Measurements from ENCODE around the gene WDR37.

WDR37 gene

DNA sequence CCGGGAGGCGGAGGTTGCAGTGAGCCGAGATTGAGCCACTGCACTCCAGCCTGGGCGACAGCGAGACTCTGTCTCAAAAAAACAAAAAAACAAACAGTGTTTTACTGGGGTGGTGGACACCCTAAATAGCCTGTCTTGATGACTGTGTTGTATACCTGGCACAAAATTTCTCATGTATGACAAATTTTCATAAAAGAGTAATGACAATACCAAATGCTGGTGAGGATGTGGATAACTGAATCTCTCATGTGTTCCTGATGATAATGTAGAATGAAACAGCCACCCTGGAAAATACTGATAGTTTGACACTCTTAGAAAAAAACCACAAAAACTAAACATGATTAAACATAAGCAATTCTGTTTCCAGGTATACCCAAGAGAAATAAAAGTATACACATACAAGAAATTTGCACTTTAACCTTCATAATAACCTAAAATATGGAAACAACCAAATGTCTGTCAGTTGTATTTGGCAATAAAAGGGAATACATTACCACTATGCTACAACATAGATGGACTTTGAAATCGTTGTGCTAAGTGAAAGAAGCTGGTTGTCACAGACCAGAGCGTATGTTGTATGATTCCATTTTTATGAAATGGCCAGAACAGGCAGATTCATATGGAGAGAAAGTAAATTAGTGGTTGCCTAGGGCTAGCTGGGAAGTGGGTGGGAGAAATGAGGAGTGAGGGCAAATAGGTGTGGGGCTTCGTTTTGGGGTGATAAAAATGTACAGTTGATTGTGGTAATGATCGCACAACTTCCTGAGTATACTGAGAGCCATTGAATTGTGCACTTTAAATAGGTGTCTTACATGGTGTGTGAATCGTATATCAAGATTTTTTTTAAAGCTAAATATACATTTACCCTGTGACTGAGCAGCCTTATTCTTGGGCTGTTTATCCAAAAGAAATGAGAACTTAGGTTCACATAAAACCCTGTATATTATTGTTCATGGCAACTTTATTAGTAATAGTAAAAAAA lies 12.5 kb downstream of the WDR37 start:
- TF ChIP-seq POLR2A (IDR thresholded peaks at IDR 0.05; ENCODE audit: low read length) (no peak), GATA1 (IDR thresholded peaks at IDR 0.05; ENCODE audit: low read depth, low read length) (no peak)
- DNase-seq, result no peak

DNA sequence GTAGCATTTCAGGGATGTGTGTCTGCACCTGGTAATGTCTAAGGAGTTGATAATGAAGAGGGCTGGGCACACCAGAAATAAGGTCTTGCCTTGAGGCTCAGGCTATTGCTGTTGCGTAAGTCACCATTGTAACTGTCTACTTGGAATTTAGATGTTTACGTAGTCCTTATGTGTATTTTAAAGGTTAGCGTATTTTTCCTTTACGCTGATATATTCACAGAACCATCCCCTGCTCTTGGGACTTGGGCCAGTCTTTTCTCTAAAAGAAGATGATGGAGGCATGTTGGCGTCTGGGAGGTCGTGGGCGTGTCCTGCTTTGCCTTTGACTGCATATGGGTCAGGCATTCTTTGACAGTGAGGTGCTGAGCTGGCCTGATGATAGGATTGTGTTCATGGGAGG lies 14.7 kb downstream of the WDR37 start:
- no peak for TF ChIP-seq GATA1 (IDR thresholded peaks at IDR 0.05; ENCODE audit: low read depth, low read length)
- no peak for TF ChIP-seq POLR2A (IDR thresholded peaks at IDR 0.05; ENCODE audit: low read length)
- no peak for DNase-seq

DNA sequence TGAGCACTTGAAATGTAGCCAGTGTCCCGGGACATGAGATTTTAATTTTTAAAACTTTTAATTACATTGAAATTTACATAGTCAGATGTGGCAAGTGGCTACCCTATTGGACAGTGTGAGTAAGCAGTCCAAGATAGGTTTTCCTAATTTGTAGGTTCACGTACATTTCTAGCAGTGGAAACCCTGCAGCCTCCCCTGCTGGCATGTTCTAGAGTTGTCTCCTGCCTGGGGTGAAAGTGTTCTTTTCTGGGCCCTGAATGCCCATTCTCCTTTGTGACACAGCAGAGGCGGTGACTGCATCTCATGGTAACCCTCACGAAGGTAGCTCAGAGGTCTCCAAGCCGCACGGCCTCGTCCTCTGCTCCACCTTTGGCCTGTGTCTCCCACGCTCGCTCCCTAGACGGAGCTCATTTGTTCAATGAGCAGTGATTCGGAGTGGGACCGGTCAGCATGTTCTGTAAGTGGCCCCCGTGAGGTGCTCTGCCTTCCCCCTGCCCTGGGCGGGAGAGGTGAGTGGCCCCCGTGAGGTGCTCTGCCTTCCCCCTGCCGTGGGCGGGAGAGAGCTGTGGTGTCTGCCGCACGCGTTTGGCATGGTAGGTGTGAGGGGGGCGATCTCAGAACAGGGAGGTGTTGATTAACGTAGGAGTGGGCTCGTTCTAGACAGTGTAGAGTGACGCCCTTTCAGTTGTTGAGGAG lies 18.0 kb downstream of the WDR37 start:
- no peak for TF ChIP-seq GATA1 (IDR thresholded peaks at IDR 0.05; ENCODE audit: low read depth, low read length)
- TF ChIP-seq POLR2A (IDR thresholded peaks at IDR 0.05; ENCODE audit: low read length), result no peak
- peak in 1 of 2 experiments; percentile 8 for DNase-seq

DNA sequence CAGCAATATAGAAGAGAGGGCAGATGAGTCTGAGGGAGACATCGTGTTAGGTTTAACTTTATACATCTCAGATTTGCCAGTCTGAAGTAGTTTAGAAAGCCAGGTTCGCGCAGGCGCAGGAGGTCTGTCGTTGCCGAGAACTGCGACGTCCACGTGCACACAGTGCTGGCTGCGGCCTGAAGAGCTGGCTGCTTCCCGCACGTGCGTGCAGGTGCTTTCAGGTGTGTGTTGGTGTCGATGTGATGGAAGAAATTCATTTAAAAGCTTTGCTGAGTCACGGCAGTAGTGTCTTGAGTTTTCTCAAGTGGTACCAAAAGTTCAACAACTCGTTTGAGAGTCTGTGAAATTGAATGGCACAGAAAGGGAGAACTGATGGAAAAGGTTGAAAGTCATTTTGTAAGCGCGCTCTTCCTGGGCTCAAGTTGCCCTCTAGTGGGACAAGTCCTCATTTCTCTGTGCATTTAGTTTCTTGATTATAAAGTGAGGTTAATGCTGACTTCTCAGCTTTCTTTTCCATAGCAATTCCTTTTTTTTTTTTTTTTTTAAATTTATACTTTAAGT lies 18.6 kb downstream of the WDR37 start:
- DNase-seq, result peak; percentile 23 to 30
- TF ChIP-seq GATA1 (IDR thresholded peaks at IDR 0.05; ENCODE audit: low read depth, low read length), result no peak

DNA sequence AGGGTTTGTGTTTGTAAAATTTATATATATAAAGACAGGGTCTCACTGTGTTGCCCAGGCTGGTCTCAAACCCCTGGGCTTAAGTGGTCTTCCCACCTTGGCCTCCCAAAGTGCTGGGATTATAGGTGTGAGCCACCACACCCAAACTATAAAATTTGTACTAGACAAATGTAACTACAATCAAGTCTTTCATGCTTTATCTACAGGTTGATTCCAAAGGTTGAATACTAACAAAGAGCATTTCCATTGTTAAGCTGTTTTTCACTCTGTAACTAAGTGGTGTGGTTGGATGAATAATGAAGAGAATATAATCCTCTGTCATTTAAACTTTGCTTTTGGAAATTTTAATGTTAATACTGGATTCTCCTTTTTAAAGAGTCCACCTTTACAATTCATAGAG lies 22.5 kb downstream of the WDR37 start:
- no peak for DNase-seq

DNA sequence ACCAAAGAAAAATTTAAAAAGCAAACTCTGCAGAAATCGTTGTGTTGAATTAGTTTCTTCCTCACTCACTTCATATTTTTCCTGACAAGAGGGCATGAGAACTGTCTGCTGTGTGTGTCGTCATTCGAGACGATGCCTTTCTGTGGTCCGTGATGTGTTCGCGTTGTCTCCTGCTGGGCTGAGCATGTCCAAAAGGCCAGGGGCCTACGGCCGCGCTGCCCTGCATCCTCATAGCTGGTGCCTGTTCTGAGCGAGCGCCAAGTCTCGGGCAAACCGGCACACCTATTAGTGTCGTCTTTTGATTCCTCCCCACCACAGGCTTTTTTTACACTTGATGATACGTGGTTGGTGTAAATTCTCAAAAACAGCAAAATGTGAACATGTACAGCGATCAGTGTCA lies 27.4 kb downstream of the WDR37 start:
- no peak for TF ChIP-seq GATA1 (IDR thresholded peaks at IDR 0.05; ENCODE audit: low read depth, low read length)
- TF ChIP-seq POLR2A (IDR thresholded peaks at IDR 0.05; ENCODE audit: low read length), result no peak
- no peak for DNase-seq

More for the DNA sequence above, 22.5 kb downstream of the WDR37 start:
- TF ChIP-seq POLR2A (IDR thresholded peaks at IDR 0.05; ENCODE audit: low read length) (no peak), GATA1 (IDR thresholded peaks at IDR 0.05; ENCODE audit: low read depth, low read length) (no peak)

DNA sequence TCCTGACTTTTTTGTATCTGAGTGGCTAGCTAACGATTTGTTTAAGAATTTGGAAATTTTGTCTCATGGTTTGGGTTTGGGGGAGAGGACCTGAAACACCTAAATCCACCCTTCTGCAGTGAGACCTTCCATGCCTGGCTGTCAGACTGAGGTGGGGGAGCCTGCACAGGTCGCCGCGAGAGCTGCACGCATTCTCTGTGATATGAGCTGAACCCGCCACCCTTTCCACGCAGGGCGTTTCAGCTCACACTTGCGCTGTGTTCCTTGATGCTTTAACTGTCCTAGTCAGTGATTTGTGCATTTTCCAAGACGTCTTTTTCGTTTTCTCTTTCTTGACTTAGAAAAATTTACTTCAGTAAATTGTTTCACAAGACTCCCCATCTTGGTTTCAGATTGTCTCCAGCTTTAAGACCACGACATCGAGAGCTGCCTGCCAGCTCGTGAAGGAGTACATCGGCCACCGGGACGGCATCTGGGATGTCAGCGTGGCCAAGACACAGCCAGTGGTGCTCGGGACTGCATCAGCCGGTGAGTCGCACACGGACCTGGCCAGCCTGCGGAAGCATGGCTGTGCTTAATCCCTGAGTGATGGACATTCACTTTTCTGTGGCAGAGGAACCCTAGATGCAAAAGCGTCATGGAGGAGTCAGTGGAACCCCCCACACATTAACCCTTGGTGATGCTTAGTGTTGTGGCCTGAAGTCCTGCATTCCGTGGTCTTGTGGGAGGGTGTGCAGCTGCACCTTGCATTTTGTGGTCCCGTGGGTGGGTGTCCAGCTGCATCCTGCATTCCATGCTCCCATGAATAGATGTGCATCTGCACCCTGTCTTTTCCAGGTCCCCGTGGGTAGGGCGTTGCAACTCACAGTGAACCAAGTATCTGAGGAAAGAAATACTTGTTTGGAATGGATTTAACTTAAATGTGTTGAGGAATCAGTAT lies 28.1 kb downstream of the WDR37 start:
- DNase-seq, result no peak
- no peak for TF ChIP-seq POLR2A (IDR thresholded peaks at IDR 0.05; ENCODE audit: low read length)
- no peak for TF ChIP-seq GATA1 (IDR thresholded peaks at IDR 0.05; ENCODE audit: low read depth, low read length)

DNA sequence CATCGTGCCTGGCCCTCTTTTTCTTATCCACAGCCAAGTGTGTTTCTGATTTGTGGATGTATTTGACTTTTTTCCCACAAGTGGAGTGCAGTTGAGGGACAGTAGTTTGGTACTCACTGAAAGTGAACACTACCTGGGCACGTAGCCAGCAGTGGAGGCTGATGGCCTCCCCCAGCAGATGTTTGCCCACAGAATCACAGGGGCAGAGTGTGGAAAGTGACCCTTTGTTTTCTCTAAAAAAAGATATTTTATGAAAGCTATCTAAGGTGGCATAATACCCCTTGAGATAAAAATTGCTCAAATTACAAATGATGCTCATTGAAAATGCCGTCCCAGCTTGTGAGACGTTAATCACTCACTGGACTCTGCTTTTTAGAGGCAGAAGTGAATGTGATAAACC lies 29.1 kb downstream of the WDR37 start:
- TF ChIP-seq GATA1 (IDR thresholded peaks at IDR 0.05; ENCODE audit: low read depth, low read length) (no peak), POLR2A (IDR thresholded peaks at IDR 0.05; ENCODE audit: low read length) (no peak)
- DNase-seq, result no peak

DNA sequence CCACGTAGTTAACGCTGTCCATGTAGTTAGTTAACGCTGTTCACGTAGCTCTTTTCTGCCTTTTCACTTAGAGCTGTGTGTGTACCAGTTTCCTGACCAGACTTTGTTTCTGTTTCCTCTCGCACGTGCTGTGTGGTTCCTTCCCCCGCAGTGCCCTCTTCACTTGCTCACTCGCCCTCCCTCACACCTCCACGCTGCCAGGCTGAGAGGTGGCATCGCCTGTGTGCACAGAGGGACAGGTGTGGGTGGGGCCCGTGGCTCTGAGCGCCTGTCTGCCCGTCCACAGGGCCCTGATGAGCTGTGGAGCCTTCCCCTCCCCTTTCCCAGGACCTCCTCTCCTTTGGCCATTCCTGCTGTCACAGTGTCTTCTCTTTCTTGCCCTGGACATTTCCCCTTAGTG lies 30.6 kb downstream of the WDR37 start:
- TF ChIP-seq GATA1 (IDR thresholded peaks at IDR 0.05; ENCODE audit: low read depth, low read length), result no peak
- DNase-seq, result no peak

DNA sequence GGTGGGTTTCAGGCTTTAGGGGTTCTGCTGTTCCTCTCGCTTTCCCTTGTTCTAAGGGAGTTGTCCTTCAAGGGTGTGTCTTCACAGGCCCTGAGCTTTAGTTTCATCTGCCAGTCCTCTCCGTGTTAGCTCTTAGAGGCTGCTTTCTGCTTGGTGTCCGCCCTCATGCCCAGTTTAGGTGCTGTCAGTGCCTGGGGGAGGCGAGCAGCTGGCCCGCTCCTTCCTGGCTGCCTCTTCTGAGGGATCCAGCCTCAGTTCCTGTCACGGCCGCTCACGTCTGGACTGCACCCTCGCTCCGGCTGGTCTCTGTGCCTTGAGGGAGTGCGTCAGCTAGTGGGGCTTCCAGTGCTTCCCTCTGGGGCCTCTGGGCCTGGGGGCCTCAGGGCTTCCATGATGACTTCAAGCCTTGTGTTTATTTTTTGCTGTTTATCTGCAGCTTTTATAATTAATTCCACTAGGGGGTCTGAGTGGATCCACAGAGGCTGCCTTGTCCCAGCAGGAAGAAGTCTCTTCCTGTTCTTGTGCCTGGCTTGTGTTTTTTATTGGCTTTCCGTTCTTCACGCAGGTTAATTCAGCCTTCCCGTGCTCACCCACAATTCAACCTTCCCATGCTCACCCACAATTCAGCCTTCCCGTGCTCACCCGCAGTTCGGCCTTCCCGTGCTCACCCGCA lies 33.0 kb downstream of the WDR37 start:
- DNase-seq, result no peak
- TF ChIP-seq GATA1 (IDR thresholded peaks at IDR 0.05; ENCODE audit: low read depth, low read length) (no peak), POLR2A (IDR thresholded peaks at IDR 0.05; ENCODE audit: low read length) (no peak)

DNA sequence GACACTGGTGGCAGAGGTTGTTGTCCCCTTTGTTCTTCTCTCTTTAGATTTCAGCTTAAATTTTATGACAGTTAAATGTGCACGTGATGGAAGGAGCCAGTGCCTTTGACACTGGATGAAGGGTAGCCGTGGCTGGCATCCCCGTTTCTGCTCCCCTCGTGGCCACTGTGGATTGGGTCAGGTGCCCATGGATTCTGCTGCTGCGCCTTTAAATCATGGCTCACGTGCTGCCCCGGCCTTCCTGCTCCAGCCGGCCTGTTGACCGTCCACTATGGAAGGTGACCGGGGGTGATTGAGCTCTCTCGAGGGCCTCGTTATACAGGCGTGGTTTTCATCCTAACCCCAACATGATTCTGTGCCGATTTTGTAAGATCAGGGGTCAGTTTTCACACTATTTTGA lies 34.5 kb downstream of the WDR37 start:
- no peak for TF ChIP-seq GATA1 (IDR thresholded peaks at IDR 0.05; ENCODE audit: low read depth, low read length)
- TF ChIP-seq POLR2A (IDR thresholded peaks at IDR 0.05; ENCODE audit: low read length), result no peak
- no peak for DNase-seq

DNA sequence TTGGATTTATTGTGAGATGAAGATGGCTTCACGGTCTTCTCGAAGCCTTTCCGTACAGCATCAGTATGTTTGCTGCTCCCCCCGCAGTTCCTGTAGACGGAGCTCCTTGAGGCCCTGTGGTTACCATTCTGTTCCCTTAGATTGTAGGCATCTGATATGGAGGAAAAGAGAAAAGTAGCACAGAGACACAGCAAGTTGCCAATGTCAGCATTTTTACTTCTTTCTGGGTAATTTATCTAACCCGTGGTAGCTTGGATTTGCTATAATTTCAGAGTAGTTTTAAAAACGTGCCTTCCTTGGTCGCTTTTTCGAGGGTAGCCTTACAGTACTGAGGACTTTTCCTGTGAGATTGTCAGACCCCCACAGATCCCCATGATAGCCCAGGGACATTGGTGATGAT lies 37.5 kb downstream of the WDR37 start:
- TF ChIP-seq GATA1 (IDR thresholded peaks at IDR 0.05; ENCODE audit: low read depth, low read length) (no peak), POLR2A (IDR thresholded peaks at IDR 0.05; ENCODE audit: low read length) (no peak)
- no peak for DNase-seq

Measured in erythroblast (primary cell).